Measurements from ENCODE around the gene RBM28.

GRCh38 chr7:128264477-128264876 lies 79.2 kb downstream of the RBM28 start:
- TF ChIP-seq POLR2A (IDR thresholded peaks at IDR 0.05): no peak
- TF ChIP-seq, protein P1, sequence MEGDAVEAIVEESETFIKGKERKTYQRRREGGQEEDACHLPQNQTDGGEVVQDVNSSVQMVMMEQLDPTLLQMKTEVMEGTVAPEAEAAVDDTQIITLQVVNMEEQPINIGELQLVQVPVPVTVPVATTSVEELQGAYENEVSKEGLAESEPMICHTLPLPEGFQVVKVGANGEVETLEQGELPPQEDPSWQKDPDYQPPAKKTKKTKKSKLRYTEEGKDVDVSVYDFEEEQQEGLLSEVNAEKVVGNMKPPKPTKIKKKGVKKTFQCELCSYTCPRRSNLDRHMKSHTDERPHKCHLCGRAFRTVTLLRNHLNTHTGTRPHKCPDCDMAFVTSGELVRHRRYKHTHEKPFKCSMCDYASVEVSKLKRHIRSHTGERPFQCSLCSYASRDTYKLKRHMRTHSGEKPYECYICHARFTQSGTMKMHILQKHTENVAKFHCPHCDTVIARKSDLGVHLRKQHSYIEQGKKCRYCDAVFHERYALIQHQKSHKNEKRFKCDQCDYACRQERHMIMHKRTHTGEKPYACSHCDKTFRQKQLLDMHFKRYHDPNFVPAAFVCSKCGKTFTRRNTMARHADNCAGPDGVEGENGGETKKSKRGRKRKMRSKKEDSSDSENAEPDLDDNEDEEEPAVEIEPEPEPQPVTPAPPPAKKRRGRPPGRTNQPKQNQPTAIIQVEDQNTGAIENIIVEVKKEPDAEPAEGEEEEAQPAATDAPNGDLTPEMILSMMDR (IDR thresholded peaks at IDR 0.05): no peak
